Fibroblast of villous mesenchyme (primary cell): ENCODE data around the gene KRT25. TPM values are rescaled to one million over a fixed set of nuclear protein-coding genes. Genes with fewer than 3 reads are reported as not detected.

Source experiments
- DNase-seq: peaks from one replicate; pipeline ENCODE4 v3.0.0-alpha.2; 2010; ENCODE audit warnings: low read depth
- H3K4me3 ChIP-seq: 2 replicates; pipeline ENCODE4 v1.5.1; 2011; ENCODE audit warnings: low read depth, mild to moderate bottlenecking, low read length
- CTCF ChIP-seq: IDR thresholded peaks from 2 replicates; pipeline ENCODE4 v1.5.1; 2012; ENCODE audit warnings: low read depth, mild to moderate bottlenecking, low read length; ENCODE audit not compliant: insufficient read depth
- total RNA-seq: library from RNA; depleted of rRNA; stranded (reverse); fragments of >200 nt; gene quantifications from 2 replicates; pipeline ENCODE4 v1.2.3, GENCODE V29; 2012

Gene KRT25
- not detected in 2 replicates for total RNA-seq

- DNase-seq: no peak
- no peak within 1 kb of the TSS for H3K4me3 ChIP-seq
- no peak for TF ChIP-seq CTCF
Measured at GRCh38 chr17:40755231-40755630, at the start of gene KRT25. Gene KRT25, minus strand, starts transcription at chr17:40755331. Its CDS starts 60 bp downstream, at chr17:40755271.

- no peak overlapping the region for H3K4me3 ChIP-seq
- peak; percentile 68 for DNase-seq
- peak; percentile 94 for TF ChIP-seq CTCF
Measured at GRCh38 chr17:40803617-40804082, 48.5 kb upstream of the KRT25 start.

GRCh38 chr17:40801157-40801556 is 46.0 kb upstream of the KRT25 start:
- TF ChIP-seq CTCF: no peak
- H3K4me3 ChIP-seq: no peak overlapping the region
- no peak for DNase-seq

- DNase-seq: no peak
- no peak for TF ChIP-seq CTCF
- no peak overlapping the region for H3K4me3 ChIP-seq
Measured at GRCh38 chr17:40800381-40800780, 45.2 kb upstream of the KRT25 start.

GRCh38 chr17:40799859-40800258 is 44.7 kb upstream of the KRT25 start, which contains the start of gene KRT28:
Gene KRT28, minus strand, starts transcription at chr17:40799959. Its CDS starts 66 bp downstream, at chr17:40799893.
- H3K4me3 ChIP-seq: no peak within 1 kb of the TSS
- TF ChIP-seq CTCF: no peak
- no peak for DNase-seq

DNA sequence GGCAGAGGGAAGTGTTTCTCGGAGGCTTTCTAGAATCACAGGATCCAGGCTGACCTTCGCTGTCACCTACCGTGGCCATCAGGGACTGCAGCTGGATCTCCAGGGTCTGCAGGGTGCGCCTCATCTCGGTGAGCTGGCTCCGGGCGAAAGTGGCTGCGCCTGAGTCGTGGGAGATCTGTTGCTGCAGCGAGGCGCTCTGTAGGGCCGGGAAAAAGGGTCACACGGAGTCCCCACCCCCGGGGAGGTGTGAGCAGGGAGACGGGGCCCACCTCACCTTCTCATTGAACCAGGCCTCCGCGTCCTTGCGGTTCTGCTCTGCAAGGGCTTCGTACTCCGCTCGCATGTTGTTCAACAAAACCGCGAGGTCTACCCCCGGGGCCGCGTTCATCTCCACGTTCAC is 41.7 kb upstream of the KRT25 start:
- no peak for TF ChIP-seq CTCF
- DNase-seq: no peak
- H3K4me3 ChIP-seq: no peak overlapping the region

GRCh38 chr17:40795019-40795667 is 40.0 kb upstream of the KRT25 start:
- DNase-seq: no peak
- no peak for TF ChIP-seq CTCF

More at GRCh38 chr17:40795019-40795667, 40.0 kb upstream of the KRT25 start:
- H3K4me3 ChIP-seq: no peak overlapping the region
